ENCODE measurements around the gene RIMS1.
"Not testable (repeated sequence)": the region's sequence is repeated elsewhere in the genome, so short reads cannot be mapped to it uniquely, and the experiment has no call there.

RIMS1 gene

GRCh38 chr6:72296375-72296774, 410.0 kb downstream of the RIMS1 start:
- Histone ChIP-seq H3K4me3 (no peak overlapping the region), H3K27ac (no peak overlapping the region)
- TF ChIP-seq, protein P1, sequence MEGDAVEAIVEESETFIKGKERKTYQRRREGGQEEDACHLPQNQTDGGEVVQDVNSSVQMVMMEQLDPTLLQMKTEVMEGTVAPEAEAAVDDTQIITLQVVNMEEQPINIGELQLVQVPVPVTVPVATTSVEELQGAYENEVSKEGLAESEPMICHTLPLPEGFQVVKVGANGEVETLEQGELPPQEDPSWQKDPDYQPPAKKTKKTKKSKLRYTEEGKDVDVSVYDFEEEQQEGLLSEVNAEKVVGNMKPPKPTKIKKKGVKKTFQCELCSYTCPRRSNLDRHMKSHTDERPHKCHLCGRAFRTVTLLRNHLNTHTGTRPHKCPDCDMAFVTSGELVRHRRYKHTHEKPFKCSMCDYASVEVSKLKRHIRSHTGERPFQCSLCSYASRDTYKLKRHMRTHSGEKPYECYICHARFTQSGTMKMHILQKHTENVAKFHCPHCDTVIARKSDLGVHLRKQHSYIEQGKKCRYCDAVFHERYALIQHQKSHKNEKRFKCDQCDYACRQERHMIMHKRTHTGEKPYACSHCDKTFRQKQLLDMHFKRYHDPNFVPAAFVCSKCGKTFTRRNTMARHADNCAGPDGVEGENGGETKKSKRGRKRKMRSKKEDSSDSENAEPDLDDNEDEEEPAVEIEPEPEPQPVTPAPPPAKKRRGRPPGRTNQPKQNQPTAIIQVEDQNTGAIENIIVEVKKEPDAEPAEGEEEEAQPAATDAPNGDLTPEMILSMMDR (IDR thresholded peaks at IDR 0.05) = no peak
- DNase-seq (ENCODE audit: low spot score) = no peak

- no peak for DNase-seq (ENCODE audit: low spot score)
- H3K27ac ChIP-seq = no peak overlapping the region
These were observed 419.6 kb downstream of the RIMS1 start for GRCh38 chr6:72305971-72306370.

DNA sequence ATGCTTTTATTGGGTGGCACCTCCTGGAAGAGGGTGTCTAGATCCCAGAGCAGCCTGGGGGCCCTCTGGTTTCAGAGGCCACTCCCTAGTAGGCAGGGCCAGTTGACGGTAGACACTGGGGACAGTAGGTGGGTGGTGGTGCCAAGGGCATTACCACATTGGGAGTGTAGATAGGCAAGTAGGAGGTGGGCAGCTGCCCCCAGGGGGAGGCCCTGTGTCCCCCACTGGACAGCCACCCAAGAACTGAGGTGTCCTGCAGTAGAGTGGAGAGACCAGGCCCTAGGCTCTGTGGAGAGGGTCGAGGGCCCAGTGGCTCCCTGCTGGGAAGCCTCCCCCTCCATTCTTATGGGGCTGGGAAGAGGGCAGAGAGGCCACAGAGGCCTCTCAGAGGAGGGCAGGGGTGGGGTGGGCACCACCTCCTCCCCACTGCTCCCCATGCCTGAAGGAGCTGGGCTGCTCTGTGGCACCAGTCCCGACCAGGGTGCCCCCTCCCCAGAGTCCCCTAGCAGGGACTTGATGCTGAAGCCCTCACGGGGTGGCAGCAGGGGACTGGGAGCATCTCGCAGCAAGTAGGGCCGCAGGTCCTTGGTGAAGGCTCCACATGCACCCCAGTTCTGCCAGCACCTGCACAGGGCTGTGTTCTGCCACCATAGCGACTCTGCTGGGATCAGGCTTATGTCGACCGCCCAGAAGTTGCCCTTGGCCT, 430.5 kb downstream of the RIMS1 start:
- H3K4me3 ChIP-seq = no peak overlapping the region
- TF ChIP-seq, protein P1 (IDR thresholded peaks at IDR 0.05) = no peak
- no peak overlapping the region for H3K27ac ChIP-seq
- DNase-seq (ENCODE audit: low spot score) = peak; percentile 66

More at GRCh38 chr6:72305971-72306370, 419.6 kb downstream of the RIMS1 start:
- H3K4me3 ChIP-seq = no peak overlapping the region
- TF ChIP-seq, protein P1 (IDR thresholded peaks at IDR 0.05) = no peak

GRCh38 chr6:72321788-72322187, 435.4 kb downstream of the RIMS1 start:
- no peak for DNase-seq (ENCODE audit: low spot score)
- Histone ChIP-seq H3K27ac (no peak overlapping the region), H3K4me3 (no peak overlapping the region)
- TF ChIP-seq, protein P1 (IDR thresholded peaks at IDR 0.05) = no peak

GRCh38 chr6:72322771-72323170, 436.4 kb downstream of the RIMS1 start:
- no peak for DNase-seq (ENCODE audit: low spot score)

GRCh38 chr6:72324591-72324990, 438.2 kb downstream of the RIMS1 start:
- Histone ChIP-seq H3K27ac (no peak overlapping the region), H3K4me3 (no peak overlapping the region)
- no peak for DNase-seq (ENCODE audit: low spot score)
- TF ChIP-seq, protein P1 (IDR thresholded peaks at IDR 0.05) = no peak

More at GRCh38 chr6:72322771-72323170, 436.4 kb downstream of the RIMS1 start:
- no peak overlapping the region for H3K27ac ChIP-seq
- H3K4me3 ChIP-seq = no peak overlapping the region
- TF ChIP-seq, protein P1 (IDR thresholded peaks at IDR 0.05) = no peak

DNA sequence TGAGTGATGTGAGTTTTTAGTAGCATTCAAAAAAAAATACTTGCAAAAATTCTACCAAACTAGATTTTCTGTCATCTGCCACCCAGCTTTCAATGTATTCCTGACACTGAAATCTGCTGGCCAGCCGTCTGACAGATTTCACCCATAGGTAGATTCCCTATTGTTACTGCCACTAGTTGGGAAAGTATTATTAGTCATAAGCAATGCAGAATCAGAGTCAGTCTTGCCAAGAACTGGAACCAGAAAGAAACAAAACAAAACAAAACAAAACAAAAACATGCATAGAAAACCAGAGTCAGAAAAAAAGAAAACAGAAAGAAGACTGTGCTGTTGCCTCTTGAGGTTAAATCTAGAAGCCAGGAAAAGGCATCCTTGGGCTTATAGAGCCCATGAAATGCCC, 442.4 kb downstream of the RIMS1 start:
- TF ChIP-seq, protein P1 (IDR thresholded peaks at IDR 0.05) = no peak
- no peak overlapping the region for H3K27ac ChIP-seq
- no peak overlapping the region for H3K4me3 ChIP-seq
- DNase-seq (ENCODE audit: low spot score) = no peak

GRCh38 chr6:72335203-72335602, 448.9 kb downstream of the RIMS1 start:
- H3K4me3 ChIP-seq; DNase-seq (ENCODE audit: low spot score); H3K27ac ChIP-seq: not testable (repeated sequence)
